ENCODE results near the gene NIPAL1.
"Not testable (repeated sequence)": the region's sequence is repeated elsewhere in the genome, so short reads cannot be mapped to it uniquely, and the experiment has no call there.

NIPAL1 gene

GRCh38 chr4:47996021-47996420, 20.6 kb upstream of the NIPAL1 start:
- TF ChIP-seq POLR2AphosphoS5 (IDR thresholded peaks at IDR 0.05; ENCODE audit: low read depth) (no peak), CTCF (IDR thresholded peaks at IDR 0.05; ENCODE audit: insufficient read depth, low read length) (no peak), GABPA (IDR thresholded peaks at IDR 0.05; ENCODE audit: low read depth) (no peak), REST (IDR thresholded peaks at IDR 0.05; ENCODE audit: insufficient replicate concordance, low read depth) (no peak), SPI1 (IDR thresholded peaks at IDR 0.05; ENCODE audit: borderline replicate concordance, low read depth) (no peak)
- no peak for DNase-seq (ENCODE audit: low read depth in 1 of 2, low spot score in 1 of 2)
- Histone ChIP-seq H3K4me3 (replicated peaks; ENCODE audit: insufficient read depth, low read length) (no peak overlapping the region), H3K27ac (replicated peaks) (no peak overlapping the region), H3K27me3 (ENCODE audit: insufficient read depth, poor library complexity, severe bottlenecking) (no peaks in the 10 kb centered on the region)

GRCh38 chr4:48002267-48002666, 14.3 kb upstream of the NIPAL1 start:
- H3K4me3 ChIP-seq (replicated peaks; ENCODE audit: insufficient read depth, low read length) = no peak overlapping the region
- TF ChIP-seq POLR2AphosphoS5 (IDR thresholded peaks at IDR 0.05; ENCODE audit: low read depth) (no peak), REST (IDR thresholded peaks at IDR 0.05; ENCODE audit: insufficient replicate concordance, low read depth) (peak; percentile 47), GABPA (IDR thresholded peaks at IDR 0.05; ENCODE audit: low read depth) (no peak)
- H3K27me3 ChIP-seq (ENCODE audit: insufficient read depth, poor library complexity, severe bottlenecking) = no peaks in the 10 kb centered on the region
- DNase-seq (ENCODE audit: low read depth in 1 of 2, low spot score in 1 of 2) = no peak
- no peak overlapping the region for H3K27ac ChIP-seq (replicated peaks)

GRCh38 chr4:48003568-48003967, 13.0 kb upstream of the NIPAL1 start:
- H3K4me3 ChIP-seq (replicated peaks; ENCODE audit: insufficient read depth, low read length); H3K27ac ChIP-seq (replicated peaks); H3K27me3 ChIP-seq (ENCODE audit: insufficient read depth, poor library complexity, severe bottlenecking): not testable (repeated sequence)
- TF ChIP-seq CTCF (IDR thresholded peaks at IDR 0.05; ENCODE audit: insufficient read depth, low read length) = peak; percentile 29
- DNase-seq (ENCODE audit: low read depth in 1 of 2, low spot score in 1 of 2) = peak in 1 of 2 experiments; percentile 51

GRCh38 chr4:48005781-48006180, 10.8 kb upstream of the NIPAL1 start:
- Histone ChIP-seq H3K4me3 (replicated peaks; ENCODE audit: insufficient read depth, low read length) (no peak overlapping the region), H3K27ac (replicated peaks) (no peak overlapping the region), H3K27me3 (ENCODE audit: insufficient read depth, poor library complexity, severe bottlenecking) (no peaks in the 10 kb centered on the region)
- no peak for DNase-seq (ENCODE audit: low read depth in 1 of 2, low spot score in 1 of 2)
- no peak for TF ChIP-seq GABPA (IDR thresholded peaks at IDR 0.05; ENCODE audit: low read depth)
- no peak for TF ChIP-seq REST (IDR thresholded peaks at IDR 0.05; ENCODE audit: insufficient replicate concordance, low read depth)
- TF ChIP-seq SPI1 (IDR thresholded peaks at IDR 0.05; ENCODE audit: borderline replicate concordance, low read depth) = no peak
- no peak for TF ChIP-seq POLR2AphosphoS5 (IDR thresholded peaks at IDR 0.05; ENCODE audit: low read depth)
- TF ChIP-seq CTCF (IDR thresholded peaks at IDR 0.05; ENCODE audit: insufficient read depth, low read length) = no peak
